Stomach (tissue), 4 donors: ENCODE results near the gene HP.

Source experiments
- CTCF ChIP-seq, 7 experiments: fragments of 450-650 bp in 4 of 7; fragments of 200-600 bp in 3 of 7; sonication (generic) in 3 of 7; IDR thresholded peaks; one replicate each; pipeline ENCODE4 v1.5.1; 2016 to 2019; ENCODE audit warnings: antibody characterized with exemption in 7 of 7, control low read depth in 2 of 7, mild to moderate bottlenecking in 1 of 7
- EP300 ChIP-seq: sonication (generic); formaldehyde crosslinking; IDR thresholded peaks from one replicate; pipeline ENCODE4 v1.6.1; 2017; ENCODE audit warnings: antibody characterized with exemption
- POLR2A ChIP-seq, 4 donors: fragments of 450-650 bp; IDR thresholded peaks; one replicate each; pipeline ENCODE4 v1.6.1; 2016; ENCODE audit warnings: antibody characterized with exemption in 4 of 4, control low read depth in 2 of 4, mild to moderate bottlenecking in 1 of 4, moderate library complexity in 1 of 4
- POLR2AphosphoS5 ChIP-seq, 3 donors: sonication (generic); formaldehyde crosslinking; IDR thresholded peaks; one replicate each; pipeline ENCODE4 v1.6.1; 2016; ENCODE audit warnings: antibody characterized with exemption in 3 of 3

GRCh38 chr16:72109966-72110530, 55.7 kb downstream of the HP start:
- TF ChIP-seq CTCF (IDR thresholded peaks at IDR 0.05) = no peak
- no peak for TF ChIP-seq POLR2A (IDR thresholded peaks at IDR 0.05)
- TF ChIP-seq POLR2AphosphoS5 (IDR thresholded peaks at IDR 0.05) = no peak
- no peak for TF ChIP-seq EP300
